Loucy (cell line): Measurements from ENCODE around the gene UBTD2.

ENCODE experiments used
- EZH2phosphoT487 ChIP-seq: fragments of 200-600 bp; IDR thresholded peaks from 2 replicates; pipeline ENCODE4 v1.6.1; 2018; ENCODE audit warnings: antibody characterized with exemption, mild to moderate bottlenecking, moderate library complexity, borderline replicate concordance
- TF ChIP-seq, protein P1 (sequence below): fragments of 200-600 bp; sonication (generic); conservative IDR thresholded peaks from 2 replicates; pipeline ENCODE4 v1.5.1; 2014; ENCODE audit warnings: mild to moderate bottlenecking, antibody characterized with exemption, low read length

DNA sequence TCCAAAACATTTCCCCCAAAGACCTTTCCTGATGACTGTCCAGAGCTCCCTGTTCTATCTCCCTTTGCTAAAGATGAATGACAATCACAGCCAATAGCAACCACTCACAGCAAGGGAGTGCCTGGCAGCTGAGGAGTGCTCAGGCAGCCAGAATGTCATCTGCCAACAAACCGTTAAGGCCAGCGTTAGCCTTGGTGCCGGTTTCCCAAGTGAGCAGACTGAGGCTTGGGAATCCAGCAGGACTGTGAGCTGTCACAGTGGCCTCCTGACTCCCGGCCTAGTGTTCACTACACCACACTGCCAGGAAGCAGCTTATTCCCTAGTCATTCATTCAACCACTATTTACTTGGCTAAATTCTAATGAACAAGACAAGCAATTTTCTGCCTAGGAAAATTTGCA is 120.2 kb downstream of the UBTD2 start:
- TF ChIP-seq, protein P1, sequence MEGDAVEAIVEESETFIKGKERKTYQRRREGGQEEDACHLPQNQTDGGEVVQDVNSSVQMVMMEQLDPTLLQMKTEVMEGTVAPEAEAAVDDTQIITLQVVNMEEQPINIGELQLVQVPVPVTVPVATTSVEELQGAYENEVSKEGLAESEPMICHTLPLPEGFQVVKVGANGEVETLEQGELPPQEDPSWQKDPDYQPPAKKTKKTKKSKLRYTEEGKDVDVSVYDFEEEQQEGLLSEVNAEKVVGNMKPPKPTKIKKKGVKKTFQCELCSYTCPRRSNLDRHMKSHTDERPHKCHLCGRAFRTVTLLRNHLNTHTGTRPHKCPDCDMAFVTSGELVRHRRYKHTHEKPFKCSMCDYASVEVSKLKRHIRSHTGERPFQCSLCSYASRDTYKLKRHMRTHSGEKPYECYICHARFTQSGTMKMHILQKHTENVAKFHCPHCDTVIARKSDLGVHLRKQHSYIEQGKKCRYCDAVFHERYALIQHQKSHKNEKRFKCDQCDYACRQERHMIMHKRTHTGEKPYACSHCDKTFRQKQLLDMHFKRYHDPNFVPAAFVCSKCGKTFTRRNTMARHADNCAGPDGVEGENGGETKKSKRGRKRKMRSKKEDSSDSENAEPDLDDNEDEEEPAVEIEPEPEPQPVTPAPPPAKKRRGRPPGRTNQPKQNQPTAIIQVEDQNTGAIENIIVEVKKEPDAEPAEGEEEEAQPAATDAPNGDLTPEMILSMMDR, result no peak
- no peak for TF ChIP-seq EZH2phosphoT487
